Astrocyte (in vitro differentiated cells and primary cell): ENCODE measurements around the gene OS9. TPM values are rescaled to one million over a fixed set of nuclear protein-coding genes. Genes with fewer than 3 reads are reported as not detected.
"Not testable (repeated sequence)": the region's sequence is repeated elsewhere in the genome, so short reads cannot be mapped to it uniquely, and the experiment has no call there.

Experiments
- DNase-seq: peaks from one replicate; pipeline ENCODE4 v3.0.0-alpha.2; 2010; ENCODE audit warnings: low read depth
- FAIRE-seq: peaks from 2 replicates; lab custom pipeline; 2011; peaks lifted over from hg19 to GRCh38; lab: Jason Lieb, UNC
- H2AFZ ChIP-seq: 2 replicates; pipeline ENCODE4 v1.6.0; 2012; ENCODE audit warnings: low read depth, low read length, inconsistent platforms
- H3K27ac ChIP-seq: 2 replicates; pipeline ENCODE4 v1.5.1; 2011; ENCODE audit warnings: low read depth, low read length, inconsistent platforms
- H3K27me3 ChIP-seq: 2 replicates; pipeline ENCODE4 v1.6.0; 2011; ENCODE audit warnings: low read length, inconsistent platforms; ENCODE audit not compliant: insufficient read depth
- H3K36me3 ChIP-seq: 2 replicates; pipeline ENCODE4 v1.5.1; 2011; ENCODE audit warnings: low read length, inconsistent platforms; ENCODE audit not compliant: insufficient read depth
- H3K4me1 ChIP-seq: 2 replicates; pipeline ENCODE4 v1.5.1; 2011; ENCODE audit warnings: low read length, inconsistent platforms; ENCODE audit not compliant: insufficient read depth
- H3K4me2 ChIP-seq: 2 replicates; pipeline ENCODE4 v1.6.0; 2012; ENCODE audit warnings: low read length, inconsistent platforms
- H3K4me3 ChIP-seq: 2 replicates; pipeline ENCODE4 v1.5.1; 2011; ENCODE audit warnings: low read depth, mild to moderate bottlenecking, low read length, inconsistent platforms; ENCODE audit not compliant: insufficient read depth
- H3K79me2 ChIP-seq: 2 replicates; pipeline ENCODE4 v1.6.0; 2012; ENCODE audit warnings: mild to moderate bottlenecking, low read length, inconsistent platforms; ENCODE audit not compliant: insufficient read depth
- H3K9ac ChIP-seq: 2 replicates; pipeline ENCODE4 v1.6.0; 2012; ENCODE audit warnings: mild to moderate bottlenecking, low read length, inconsistent platforms
- H3K9me3 ChIP-seq: 2 replicates; pipeline ENCODE4 v1.5.1; 2012; ENCODE audit warnings: low read depth, mild to moderate bottlenecking, low read length, inconsistent platforms; ENCODE audit not compliant: insufficient read depth
- H4K20me1 ChIP-seq: 2 replicates; pipeline ENCODE4 v1.6.0; 2012; ENCODE audit warnings: low read length, inconsistent platforms; ENCODE audit not compliant: insufficient read depth
- H3K27ac Mint-ChIP-seq: one replicate; pipeline ENCODE4 v1.8.0; 2021; ENCODE audit warnings: mild to moderate bottlenecking, mixed read lengths; ENCODE audit not compliant: unreplicated experiment
- H3K27me3 Mint-ChIP-seq: one replicate; pipeline ENCODE4 v1.8.0; 2021; ENCODE audit warnings: low read depth, mixed read lengths; ENCODE audit not compliant: unreplicated experiment
- H3K36me3 Mint-ChIP-seq: one replicate; pipeline ENCODE4 v1.8.0; 2021; ENCODE audit warnings: low read depth, mixed read lengths; ENCODE audit not compliant: unreplicated experiment
- H3K4me1 Mint-ChIP-seq: one replicate; pipeline ENCODE4 v1.8.0; 2021; ENCODE audit warnings: low read depth, mixed read lengths; ENCODE audit not compliant: unreplicated experiment
- H3K4me3 Mint-ChIP-seq: one replicate; pipeline ENCODE4 v1.8.0; 2021; ENCODE audit warnings: mild to moderate bottlenecking, moderate library complexity, mixed read lengths; ENCODE audit not compliant: unreplicated experiment
- H3K9me3 Mint-ChIP-seq: one replicate; pipeline ENCODE4 v1.8.0; 2021; ENCODE audit warnings: mild to moderate bottlenecking, mixed read lengths; ENCODE audit not compliant: unreplicated experiment
- EZH2 ChIP-seq: IDR thresholded peaks from 2 replicates; pipeline ENCODE4 v1.6.1; 2012; ENCODE audit warnings: mild to moderate bottlenecking, low read length, inconsistent platforms; ENCODE audit not compliant: insufficient read depth
- total RNA-seq: library from RNA; stranded (reverse); gene quantifications from 2 replicates; pipeline ENCODE4 v1.2.1, GENCODE V29; 2021
- TF ChIP-seq, protein P1 (sequence below): IDR thresholded peaks from 2 replicates; pipeline ENCODE4 v1.5.1; 2011; ENCODE audit warnings: low read depth, mild to moderate bottlenecking, inconsistent platforms, low read length, moderate library complexity; ENCODE audit not compliant: insufficient read depth

Gene OS9
- total RNA-seq, 1 donor from 2014 or later: 194 TPM

DNA sequence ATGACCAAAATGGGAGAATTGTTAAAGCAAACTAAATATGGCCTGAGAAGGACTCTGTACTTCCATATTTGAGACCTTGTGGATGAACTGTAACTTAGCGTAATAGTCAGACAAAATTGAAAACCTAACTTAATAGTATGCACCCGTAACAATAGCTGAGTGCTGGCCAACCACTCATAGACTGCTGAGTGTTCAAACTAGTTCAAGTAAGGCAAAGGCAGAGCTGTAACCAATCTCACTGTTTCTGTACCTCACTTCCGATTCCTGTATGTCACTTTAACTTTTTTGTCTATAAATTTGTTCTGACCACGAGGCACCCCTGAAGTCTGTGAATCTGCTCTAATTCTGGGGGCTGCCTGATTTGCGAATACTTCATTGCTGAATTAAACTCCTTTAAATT is 27.0 kb upstream of the OS9 start:
- Histone ChIP-seq H3K4me3 (no peak overlapping the region), H3K4me2 (no peak overlapping the region), H3K27ac (no peak overlapping the region), H3K9ac (no peak overlapping the region), H3K4me1 (no peaks in the 10 kb centered on the region), H3K27me3 (no peaks in the 10 kb centered on the region), H3K9me3 (no peaks in the 10 kb centered on the region), H3K79me2 (no peaks in the 10 kb centered on the region), H4K20me1 (no peaks in the 10 kb centered on the region), H3K36me3 (no peaks in the 10 kb centered on the region), H2AFZ (no peak overlapping the region)
- Mint-ChIP-seq H3K27me3 (peaks cover 15% of the 10 kb centered on the region), H3K4me3 (no peak overlapping the region), H3K4me1 (no peaks in the 10 kb centered on the region), H3K9me3 (peaks cover 8% of the 10 kb centered on the region), H3K27ac (no peak overlapping the region), H3K36me3 (peaks cover 2% of the 10 kb centered on the region)
- TF ChIP-seq, protein P1, sequence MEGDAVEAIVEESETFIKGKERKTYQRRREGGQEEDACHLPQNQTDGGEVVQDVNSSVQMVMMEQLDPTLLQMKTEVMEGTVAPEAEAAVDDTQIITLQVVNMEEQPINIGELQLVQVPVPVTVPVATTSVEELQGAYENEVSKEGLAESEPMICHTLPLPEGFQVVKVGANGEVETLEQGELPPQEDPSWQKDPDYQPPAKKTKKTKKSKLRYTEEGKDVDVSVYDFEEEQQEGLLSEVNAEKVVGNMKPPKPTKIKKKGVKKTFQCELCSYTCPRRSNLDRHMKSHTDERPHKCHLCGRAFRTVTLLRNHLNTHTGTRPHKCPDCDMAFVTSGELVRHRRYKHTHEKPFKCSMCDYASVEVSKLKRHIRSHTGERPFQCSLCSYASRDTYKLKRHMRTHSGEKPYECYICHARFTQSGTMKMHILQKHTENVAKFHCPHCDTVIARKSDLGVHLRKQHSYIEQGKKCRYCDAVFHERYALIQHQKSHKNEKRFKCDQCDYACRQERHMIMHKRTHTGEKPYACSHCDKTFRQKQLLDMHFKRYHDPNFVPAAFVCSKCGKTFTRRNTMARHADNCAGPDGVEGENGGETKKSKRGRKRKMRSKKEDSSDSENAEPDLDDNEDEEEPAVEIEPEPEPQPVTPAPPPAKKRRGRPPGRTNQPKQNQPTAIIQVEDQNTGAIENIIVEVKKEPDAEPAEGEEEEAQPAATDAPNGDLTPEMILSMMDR: no peak
- DNase-seq (no peak), FAIRE-seq (no peak)

DNA sequence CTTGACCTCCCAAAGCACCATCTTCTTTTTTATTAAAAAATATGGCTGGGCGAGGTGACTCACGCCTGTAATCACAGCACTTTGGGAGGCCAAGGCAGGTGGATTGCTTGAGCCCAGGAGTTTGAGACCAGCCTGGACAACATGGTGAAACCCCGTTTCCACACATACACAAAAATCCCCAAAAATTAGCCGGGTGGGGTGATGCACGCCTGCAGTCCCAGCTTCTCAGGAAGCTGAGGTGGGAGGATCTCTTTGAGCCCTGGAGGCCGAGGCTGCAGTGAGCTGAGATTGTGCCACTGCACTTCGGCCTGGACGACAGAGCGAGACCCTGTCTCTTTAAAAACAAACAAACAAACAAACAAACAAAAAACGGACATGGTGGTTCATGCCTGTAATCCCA is 24.2 kb upstream of the OS9 start:
- not testable (repeated sequence) for H3K36me3 Mint-ChIP-seq, DNase-seq, H3K27ac Mint-ChIP-seq, H3K27ac ChIP-seq, H3K4me2 ChIP-seq, H3K9ac ChIP-seq, H4K20me1 ChIP-seq, FAIRE-seq, H3K36me3 ChIP-seq, H3K9me3 ChIP-seq, H3K4me1 Mint-ChIP-seq, H3K79me2 ChIP-seq, H2AFZ ChIP-seq, H3K27me3 ChIP-seq, H3K4me3 Mint-ChIP-seq, H3K9me3 Mint-ChIP-seq, H3K4me1 ChIP-seq, H3K4me3 ChIP-seq
- H3K27me3 Mint-ChIP-seq: peaks cover 13% of the 10 kb centered on the region

DNA sequence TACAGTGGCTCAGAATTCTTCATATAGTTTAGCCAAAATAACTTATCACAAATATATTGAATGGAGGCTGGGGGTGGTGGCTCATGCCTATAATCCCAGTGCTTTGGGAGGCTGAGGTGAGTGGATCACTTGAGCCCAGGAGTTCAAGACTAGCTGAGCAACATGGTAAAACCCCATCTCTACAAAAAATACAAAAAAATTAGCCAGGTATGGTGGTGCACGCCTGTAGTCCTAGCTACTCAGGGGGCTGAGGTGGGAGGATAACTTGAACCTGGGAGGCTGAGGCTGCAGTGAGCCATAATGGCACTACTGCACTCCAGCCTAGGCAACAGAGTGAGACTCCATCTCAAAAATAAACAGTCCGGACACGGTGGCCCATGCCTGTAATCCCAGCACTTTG is 22.1 kb upstream of the OS9 start:
- not testable (repeated sequence) for H3K9ac ChIP-seq, H4K20me1 ChIP-seq, H3K9me3 ChIP-seq, H3K4me2 ChIP-seq, H3K27me3 ChIP-seq, DNase-seq, H3K4me3 ChIP-seq, H3K9me3 Mint-ChIP-seq, H3K79me2 ChIP-seq, H3K4me1 Mint-ChIP-seq, H3K36me3 ChIP-seq, H2AFZ ChIP-seq, FAIRE-seq, H3K36me3 Mint-ChIP-seq, H3K27ac ChIP-seq, H3K4me3 Mint-ChIP-seq, H3K4me1 ChIP-seq, H3K27ac Mint-ChIP-seq
- peaks cover 11% of the 10 kb centered on the region for H3K27me3 Mint-ChIP-seq

DNA sequence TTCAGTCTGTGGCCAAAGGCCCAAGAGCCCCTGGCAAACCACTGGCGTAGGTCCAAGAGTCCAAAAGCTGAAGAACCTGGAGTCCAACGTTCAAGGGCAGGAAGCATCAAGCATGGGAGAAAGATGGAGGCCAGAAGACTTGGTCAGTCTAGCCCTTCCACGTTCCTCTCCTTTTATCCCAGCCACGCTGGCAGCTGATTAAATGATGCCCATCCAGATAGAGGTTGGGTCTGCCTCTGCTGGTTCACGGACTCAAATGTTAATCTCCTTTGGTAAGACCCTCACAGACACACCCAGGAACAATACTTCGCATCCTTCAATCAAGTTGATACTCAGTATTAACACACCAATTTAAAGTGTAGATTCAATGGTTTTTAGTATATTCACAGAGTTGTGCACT is 21.1 kb upstream of the OS9 start:
- Mint-ChIP-seq H3K9me3 (no peaks in the 10 kb centered on the region), H3K27me3 (peaks cover 5% of the 10 kb centered on the region), H3K36me3 (no peaks in the 10 kb centered on the region), H3K4me1 (no peaks in the 10 kb centered on the region), H3K27ac (no peak overlapping the region), H3K4me3 (no peak overlapping the region)
- TF ChIP-seq, protein P1: no peak
- TF ChIP-seq EZH2: no peak
- Histone ChIP-seq H3K27ac (no peak overlapping the region), H3K79me2 (no peaks in the 10 kb centered on the region), H3K4me1 (no peaks in the 10 kb centered on the region), H3K4me2 (no peak overlapping the region), H4K20me1 (no peaks in the 10 kb centered on the region), H3K9me3 (no peaks in the 10 kb centered on the region), H3K9ac (no peak overlapping the region), H3K27me3 (no peaks in the 10 kb centered on the region), H3K36me3 (no peaks in the 10 kb centered on the region), H2AFZ (no peak overlapping the region), H3K4me3 (no peak overlapping the region)
- DNase-seq: no peak
- FAIRE-seq: no peak
